K562 (cell line): Measurements from ENCODE around the gene HDGFL1. TPM values are rescaled to one million over a fixed set of nuclear protein-coding genes. Genes with fewer than 3 reads are reported as not detected.

Experiments
- ATAC-seq: fragments of 200-7000 bp; cut with Tn5 transposase; 3 replicates; pipeline ENCODE4 v1.9.1; 2020; ENCODE audit warnings: moderate library complexity
- BruUV-seq: library from RNA; stranded (reverse); fragments of 400-500 nt; replicated peaks from 2 replicates; lab custom pipeline; 2021; lab: Mats Ljungman, UMichigan
- CTCF ChIA-PET: fragments of 300-600 bp; formaldehyde crosslinking; extraction: SDS; loops from one replicate; lab custom pipeline; 2021; ENCODE audit warnings: low intra/inter-chr PET ratio; lab: Yijun Ruan, JAX
- POLR2A ChIA-PET: fragments of 300-600, 350-650 bp; sonication (Branson Sonifier 250); formaldehyde crosslinking; extraction: SDS; loops from one replicate; lab custom pipeline; 2021; ENCODE audit warnings: antibody characterized with exemption, inconsistent platforms; lab: Yijun Ruan, JAX
- DNase-seq, 4 experiments: peaks; one replicate each; pipeline versions ENCODE4 v3.0.0 to v3.0.0-alpha.2; 2011 to 2018; ENCODE audit warnings: low spot score in 3 of 4, mixed read lengths in 3 of 4; ENCODE audit errors: extremely low read depth in 1 of 4
- FAIRE-seq: peaks from 2 replicates; lab custom pipeline; 2011; peaks lifted over from hg19 to GRCh38; lab: Jason Lieb, UNC
- H2AFZ ChIP-seq: 2 replicates; pipeline ENCODE4 v1.6.0; 2011; ENCODE audit warnings: low read depth, low read length, control low read depth, inconsistent platforms
- H3K27ac ChIP-seq: fragments of 200-600 bp; 3 replicates; pipeline ENCODE4 v1.8.0; 2011; ENCODE audit warnings: low read depth, mild to moderate bottlenecking, control low read depth, inconsistent platforms, low read length, moderate library complexity, mixed read lengths; ENCODE audit errors: extremely low read depth
- H3K27me3 ChIP-seq, 2 experiments: fragments of 300-600 bp in 1 of 2; 2 replicates in 1 of 2; 3 replicates in 1 of 2; pipeline versions ENCODE4 v1.6.0 to v1.8.0; 2011; ENCODE audit warnings: inconsistent platforms in 2 of 2, low read length in 2 of 2, mild to moderate bottlenecking in 1 of 2, mixed read lengths in 1 of 2, moderate library complexity in 1 of 2; ENCODE audit not compliant: control insufficient read depth in 2 of 2, insufficient read depth in 2 of 2
- H3K36me3 ChIP-seq: fragments of 300-600 bp; 3 replicates; pipeline ENCODE4 v1.8.0; 2011; ENCODE audit warnings: mild to moderate bottlenecking, low read length, inconsistent platforms; ENCODE audit not compliant: control insufficient read depth, insufficient read depth
- H3K4me1 ChIP-seq, 2 experiments: fragments of 200-600 bp in 1 of 2; replicated peaks in 1 of 2; 2 replicates in 1 of 2; 3 replicates in 1 of 2; pipeline versions ENCODE4 v1.5.1 to v1.8.0; 2011; ENCODE audit warnings: inconsistent platforms in 2 of 2, low read length in 2 of 2, mild to moderate bottlenecking in 1 of 2, mixed read lengths in 1 of 2, moderate library complexity in 1 of 2; ENCODE audit not compliant: control insufficient read depth in 2 of 2, insufficient read depth in 2 of 2
- H3K4me2 ChIP-seq: 2 replicates; pipeline ENCODE4 v1.6.1; 2011; ENCODE audit warnings: low read length, control low read depth, inconsistent platforms, mixed read lengths; ENCODE audit not compliant: insufficient read depth
- H3K4me3 ChIP-seq: fragments of 200-600 bp; sonication (generic), shearing (Covaris generic); 2 replicates; pipeline ENCODE4 v1.5.1; 2016; ENCODE audit warnings: control low read depth, inconsistent platforms
- H3K79me2 ChIP-seq: fragments of 200-600 bp; 3 replicates; pipeline ENCODE4 v1.8.0; 2011; ENCODE audit warnings: low read length, inconsistent platforms; ENCODE audit not compliant: control insufficient read depth, insufficient read depth
- H3K9ac ChIP-seq, 2 experiments: 2 replicates each; pipeline versions ENCODE4 v1.6.0 to v1.6.1; 2011; ENCODE audit warnings: low read depth in 2 of 2, low read length in 2 of 2, control low read depth in 1 of 2, inconsistent platforms in 1 of 2, mild to moderate bottlenecking in 1 of 2, mixed read lengths in 1 of 2; ENCODE audit not compliant: insufficient read depth in 1 of 2
- H3K9me1 ChIP-seq: one replicate; pipeline ENCODE4 v1.6.0; 2011; ENCODE audit warnings: inconsistent platforms, mild to moderate bottlenecking, low read length, moderate library complexity; ENCODE audit not compliant: control insufficient read depth, insufficient read depth
- H3K9me3 ChIP-seq: replicated peaks from 2 replicates; pipeline ENCODE4 v1.5.1; 2011; ENCODE audit warnings: low read depth, low read length, inconsistent platforms; ENCODE audit not compliant: control insufficient read depth, insufficient read depth
- H4K20me1 ChIP-seq: replicated peaks from 2 replicates; pipeline ENCODE4 v1.6.1; 2011; ENCODE audit warnings: low read length, inconsistent platforms, mixed read lengths; ENCODE audit not compliant: control insufficient read depth, insufficient read depth
- DDX20 ChIP-seq: fragments of 450-650 bp; IDR thresholded peaks from 2 replicates; pipeline ENCODE4 v1.6.1; 2016; ENCODE audit warnings: missing genetic modification characterization, low read depth, mild to moderate bottlenecking, missing compliant biosample characterization, moderate library complexity
- HES1 ChIP-seq: fragments of 450-650 bp; IDR thresholded peaks from 2 replicates; pipeline ENCODE4 v1.6.1; 2016; ENCODE audit warnings: low read depth, mild to moderate bottlenecking, moderate library complexity
- MTF1 ChIP-seq: fragments of 250-450 bp; sonication (Bioruptor Pico); IDR thresholded peaks from 2 replicates; pipeline ENCODE4 v1.9.0; 2021; ENCODE audit warnings: moderate library complexity, mild to moderate bottlenecking, inconsistent platforms, borderline replicate concordance
- RBM39 ChIP-seq: fragments of 200-400 bp; formaldehyde crosslinking; optimal IDR thresholded peaks from 2 replicates; pipeline ENCODE3; 2018; ENCODE audit warnings: low read depth, low read length
- SREBF2 ChIP-seq: sonication (generic); formaldehyde crosslinking; IDR thresholded peaks from 2 replicates; pipeline ENCODE4 v1.4.0; 2020; ENCODE audit warnings: mild to moderate bottlenecking, missing genetic modification reagents
- SUPT5H ChIP-seq: fragments of 450-650 bp; IDR thresholded peaks from 2 replicates; pipeline ENCODE4 v1.6.1; 2016
- TFE3 ChIP-seq: fragments of 450-650 bp; formaldehyde crosslinking; IDR thresholded peaks from 2 replicates; pipeline ENCODE4 v1.4.0; 2020; ENCODE audit warnings: mild to moderate bottlenecking, mixed read lengths
- ZBTB17 ChIP-seq: fragments of 450-650 bp; formaldehyde crosslinking; IDR thresholded peaks from 2 replicates; pipeline ENCODE4 v1.4.0; 2020; ENCODE audit warnings: mild to moderate bottlenecking
- ZNF133 ChIP-seq: fragments of 250-450 bp; sonication (Bioruptor Pico); IDR thresholded peaks from 2 replicates; pipeline ENCODE4 v1.4.0; 2020; ENCODE audit warnings: mild to moderate bottlenecking
- ZNF253 ChIP-seq: fragments of 250-450 bp; sonication (Bioruptor Pico); conservative IDR thresholded peaks from 2 replicates; pipeline ENCODE4 v1.6.1; 2021; ENCODE audit warnings: mild to moderate bottlenecking
- ZNF3 ChIP-seq: fragments of 250-450 bp; sonication (Bioruptor Pico); IDR thresholded peaks from 2 replicates; pipeline ENCODE4 v1.5.0; 2021; ENCODE audit warnings: mild to moderate bottlenecking, moderate library complexity
- ZNF41 ChIP-seq: fragments of 250-450 bp; sonication (Bioruptor Pico); conservative IDR thresholded peaks from 2 replicates; pipeline ENCODE4 v1.4.0; 2020; ENCODE audit warnings: mild to moderate bottlenecking
- WGBS: fragments of 100-300 bp; shearing (Covaris generic); methylation state at CpG from one replicate; pipeline ENCODE4 v1.1.6; 2016; ENCODE audit warnings: low coverage, mixed read lengths; ENCODE audit not compliant: insufficient coverage; ENCODE audit errors: missing lambda C conversion rate; 5-methylcytosine and 5-hydroxymethylcytosine counted together
- in situ Hi-C: fragments of 300-500 bp; cut with MboI; formaldehyde crosslinking; loops from 4 replicates; pipeline ENCODE4 v1.15.0; 2018; ENCODE audit warnings: inconsistent platforms, mixed read lengths
- intact Hi-C: fragments of 100-400 bp; cut with micrococcal nuclease; formaldehyde crosslinking; loops from 2 replicates; pipeline ENCODE4 v1.14.2; 2022
- polyA plus RNA-seq, 8 experiments: library from polyadenylated mRNA; depleted of rRNA in 4 of 8; stranded (reverse) in 5 of 8; unstranded in 3 of 8; fragments of >200 nt; fragmentation: Nextera tagmentation in 2 of 8; fragmentation: Illumina TruSeq in 1 of 8; extraction: Ambion mirVana in 2 of 8; extraction: Trizol in 1 of 8; gene quantifications; 2 replicates each; pipeline versions ENCODE4 v1.2.1 to v1.2.3, GENCODE V29; 2011 to 2014; ENCODE audit warnings: inconsistent platforms in 1 of 8, missing spikeins in 1 of 8
- total RNA-seq, 7 experiments: library from RNA; depleted of rRNA in 6 of 7; stranded (reverse); fragments of >200 nt in 6 of 7; fragmentation: Illumina TruSeq in 2 of 7; extraction: Trizol in 2 of 7; gene quantifications; 2 replicates each; pipeline versions ENCODE4 v1.2.1 to v1.2.3, GENCODE V29; 2011 to 2021; ENCODE audit warnings: low replicate concordance in 1 of 7

Gene HDGFL1
- total and polyA plus RNA-seq, 9 of the 15 experiments (the other 6 are each of a cell fraction or from before 2014, with no cell fraction given): 0.04 to 0.64 (median 0.28) TPM

GRCh38 chr6:22580337-22580736 lies 11.0 kb downstream of the HDGFL1 start (continued):
- TF ChIP-seq RBM39 (no peak), ZNF253 (no peak), DDX20 (no peak), HES1 (no peak), ZNF133 (CRISPR knock-in tag) (no peak)
- TF ChIP-seq, all 486 proteins: peak for 0

- no peak overlapping the region for H3K4me2 ChIP-seq
- H3K36me3 ChIP-seq: no peaks in the 10 kb centered on the region
- H2AFZ ChIP-seq: no peak overlapping the region
- 3% methylated on average over 4 of the region's 4 CpGs for WGBS
- FAIRE-seq (no peak), DNase-seq (no peak), ATAC-seq (no peak)
- H3K27ac ChIP-seq: no peak overlapping the region
- no peaks in the 10 kb centered on the region for H3K9me3 ChIP-seq
- no peaks in the 10 kb centered on the region for H4K20me1 ChIP-seq
- no peaks in the 10 kb centered on the region for H3K79me2 ChIP-seq
- H3K9me1 ChIP-seq: no peaks in the 10 kb centered on the region
- CTCF ChIA-PET: no interaction called here
- no peak for TF ChIP-seq ZNF41
- TF ChIP-seq ZNF3 (CRISPR knock-in tag): no peak
- TF ChIP-seq ZBTB17 (CRISPR knock-in tag): no peak
- no peak for TF ChIP-seq MTF1
- no peak for TF ChIP-seq TFE3 (CRISPR knock-in tag)
- TF ChIP-seq SUPT5H: no peak
- no peak for TF ChIP-seq SREBF2
- in situ Hi-C loops: no loop called here
- POLR2A ChIA-PET: no interaction called here
- intact Hi-C loops: no loop called here
- no peak overlapping the region for H3K9ac ChIP-seq
- BruUV-seq: no TSS peak
- H3K4me1 ChIP-seq: no peaks in the 10 kb centered on the region
- no peak overlapping the region for H3K4me3 ChIP-seq
- H3K27me3 ChIP-seq: no peaks in the 10 kb centered on the region
Observed at GRCh38 chr6:22582417-22583205, 13.2 kb downstream of the HDGFL1 start.
